ENCODE measurements around the gene LRRC46.

The LRRC46 gene

DNA sequence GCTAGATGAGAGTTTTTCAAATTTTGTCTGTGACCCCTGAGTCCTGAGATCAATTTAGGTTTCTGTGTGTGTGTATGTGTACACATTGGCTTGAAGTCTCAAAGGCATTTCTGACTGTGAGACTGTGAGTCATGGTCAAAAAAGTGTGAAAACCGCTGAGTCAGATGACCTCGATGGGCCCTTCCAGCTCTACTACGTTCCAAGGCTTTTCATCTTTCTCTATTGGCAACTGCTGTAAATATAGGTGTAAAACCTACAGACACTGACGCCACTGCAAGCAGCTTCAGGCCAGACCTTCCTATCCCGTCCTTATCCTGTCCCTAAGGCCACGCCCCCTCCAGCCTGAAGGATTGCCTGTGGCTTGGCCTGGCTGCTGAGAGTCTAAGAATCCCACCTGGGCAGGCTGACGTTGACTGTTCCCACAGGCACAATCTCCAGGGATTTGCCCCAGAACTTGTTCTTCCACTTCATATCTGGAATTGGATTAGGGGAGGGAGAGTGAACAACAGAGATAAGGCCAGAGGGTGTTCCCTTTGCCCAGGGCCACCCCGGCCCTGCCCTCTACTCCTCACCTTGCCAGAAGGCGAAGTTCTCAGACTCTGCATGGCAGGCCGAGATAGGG, 21.2 kb upstream of the LRRC46 start:
- no peak for TF ChIP-seq CTCF (IDR thresholded peaks at IDR 0.05; ENCODE audit: low read length, missing control alignments)
- no peak overlapping the region for H3K4me3 ChIP-seq (replicated peaks; ENCODE audit: low read depth, low read length)
- peak; percentile 83 for DNase-seq (ENCODE audit: low read depth)

GRCh38 chr17:47810901-47811635, 20.4 kb upstream of the LRRC46 start:
- H3K4me3 ChIP-seq (replicated peaks; ENCODE audit: low read depth, low read length) = no peak overlapping the region
- TF ChIP-seq CTCF (IDR thresholded peaks at IDR 0.05; ENCODE audit: low read length, missing control alignments) = no peak
- no peak for DNase-seq (ENCODE audit: low read depth)

DNA sequence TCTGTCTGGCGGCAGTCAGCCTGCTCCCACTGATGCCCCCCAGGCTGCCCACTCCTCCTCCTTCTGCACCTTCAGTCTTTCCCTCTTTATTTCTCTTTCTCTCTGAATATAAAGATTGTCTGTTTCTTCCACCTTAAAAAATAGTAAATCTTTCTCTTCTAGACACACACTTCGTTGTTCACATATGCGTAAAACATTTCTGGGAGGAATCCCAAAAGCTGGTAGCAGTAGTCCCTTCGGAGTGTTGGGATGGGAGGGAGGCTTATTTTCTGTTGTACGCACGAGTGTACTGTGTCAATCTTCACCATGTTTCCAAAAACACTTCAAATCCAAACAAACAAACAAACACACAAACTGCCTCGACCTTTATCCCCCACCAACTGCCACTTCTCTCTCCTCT, 19.8 kb upstream of the LRRC46 start:
- no peak for TF ChIP-seq CTCF (IDR thresholded peaks at IDR 0.05; ENCODE audit: low read length, missing control alignments)
- H3K4me3 ChIP-seq (replicated peaks; ENCODE audit: low read depth, low read length) = no peak overlapping the region
- no peak for DNase-seq (ENCODE audit: low read depth)

- H3K4me3 ChIP-seq (replicated peaks; ENCODE audit: low read depth, low read length) = no peak overlapping the region
- no peak for DNase-seq (ENCODE audit: low read depth)
- no peak for TF ChIP-seq CTCF (IDR thresholded peaks at IDR 0.05; ENCODE audit: low read length, missing control alignments)
Measured at GRCh38 chr17:47812146-47812920, 19.1 kb upstream of the LRRC46 start.

GRCh38 chr17:47813077-47813476, 18.4 kb upstream of the LRRC46 start:
- no peak for TF ChIP-seq CTCF (IDR thresholded peaks at IDR 0.05; ENCODE audit: low read length, missing control alignments)
- no peak for DNase-seq (ENCODE audit: low read depth)
- no peak overlapping the region for H3K4me3 ChIP-seq (replicated peaks; ENCODE audit: low read depth, low read length)

DNA sequence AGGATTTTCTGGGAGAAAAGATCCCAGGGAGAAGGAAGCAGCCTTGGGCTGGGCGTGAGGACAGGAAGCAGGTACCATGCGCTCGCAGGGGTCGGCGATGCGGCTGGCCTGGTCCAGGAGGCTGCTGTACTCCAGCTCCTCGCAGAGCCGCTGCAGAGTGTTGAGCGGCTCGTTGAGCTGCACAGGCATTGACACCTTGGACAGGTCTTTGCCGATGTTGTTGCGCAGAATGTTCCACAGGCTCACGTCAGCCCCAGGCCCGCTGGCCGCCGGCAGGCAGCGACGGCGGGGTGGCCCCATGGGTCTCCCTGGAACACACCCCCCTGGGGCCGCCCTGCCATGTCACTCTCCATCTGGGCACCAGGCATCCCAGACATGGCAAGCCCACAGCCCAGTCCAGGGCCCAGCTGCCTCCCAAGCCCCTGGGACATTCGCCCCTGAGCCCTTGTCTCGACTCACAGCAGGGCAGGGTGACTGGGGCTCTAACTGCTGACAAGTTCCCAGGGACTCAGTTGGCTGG, 17.9 kb upstream of the LRRC46 start:
- no peak overlapping the region for H3K4me3 ChIP-seq (replicated peaks; ENCODE audit: low read depth, low read length)
- no peak for TF ChIP-seq CTCF (IDR thresholded peaks at IDR 0.05; ENCODE audit: low read length, missing control alignments)
- DNase-seq (ENCODE audit: low read depth) = no peak
